ENCODE results near the gene PER3.

DNA sequence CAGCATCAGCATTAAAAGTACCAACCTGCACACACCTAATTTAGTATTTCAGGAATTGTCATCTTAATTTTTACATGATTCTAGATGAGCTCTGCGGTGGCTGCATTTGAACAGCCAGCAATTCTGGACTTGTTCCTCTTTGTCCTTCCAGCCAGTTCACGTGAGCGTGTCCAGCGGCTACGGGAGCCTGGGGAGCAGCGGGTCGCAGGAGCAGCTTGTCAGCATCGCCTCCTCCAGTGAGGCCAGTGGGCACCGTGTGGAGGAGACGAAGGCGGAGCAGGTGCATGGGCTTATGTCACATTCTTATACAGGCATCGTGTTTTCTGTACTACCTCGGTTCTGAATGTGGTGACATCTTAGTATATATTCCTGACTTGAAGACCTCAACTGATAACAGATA, 25.7 kb downstream of the PER3 start:
- no peak for TF ChIP-seq CTCF (IDR thresholded peaks at IDR 0.05; ENCODE audit: low read length)
- no peak for TF ChIP-seq EZH2phosphoT487 (IDR thresholded peaks at IDR 0.05; ENCODE audit: low read length)

Measured in MM.1S (cell line).